Nephron (organoid): ENCODE results near the gene CINP.

ENCODE experiments used
- H3K27ac Mint-ChIP-seq, 3 experiments: 2 replicates each; pipeline ENCODE4 v1.8.0; 2020; ENCODE audit warnings: mixed read lengths in 3 of 3, mild to moderate bottlenecking in 2 of 3, moderate library complexity in 1 of 3
- H3K27me3 Mint-ChIP-seq: 2 replicates; pipeline ENCODE4 v1.8.0; 2021; ENCODE audit warnings: low read depth, mild to moderate bottlenecking, moderate library complexity, mixed read lengths
- H3K36me3 Mint-ChIP-seq: 2 replicates; pipeline ENCODE4 v1.8.0; 2020; ENCODE audit warnings: low read depth, mixed read lengths
- H3K4me1 Mint-ChIP-seq: 2 replicates; pipeline ENCODE4 v1.8.0; 2020; ENCODE audit warnings: mixed read lengths
- H3K4me3 Mint-ChIP-seq, 3 experiments: 2 replicates each; pipeline ENCODE4 v1.8.0; 2020; ENCODE audit warnings: mild to moderate bottlenecking in 3 of 3, mixed read lengths in 3 of 3, moderate library complexity in 2 of 3
- H3K9me3 Mint-ChIP-seq: 2 replicates; pipeline ENCODE4 v1.8.0; 2020; ENCODE audit warnings: mixed read lengths
- TF ChIP-seq, protein P1 (sequence below), 3 experiments: fragments of 200-600 bp; sonication (generic); IDR thresholded peaks; one replicate each; pipeline ENCODE4 v1.5.0; 2021; ENCODE audit warnings: antibody characterized with exemption in 3 of 3; ENCODE audit not compliant: unreplicated experiment in 3 of 3

Gene CINP

DNA sequence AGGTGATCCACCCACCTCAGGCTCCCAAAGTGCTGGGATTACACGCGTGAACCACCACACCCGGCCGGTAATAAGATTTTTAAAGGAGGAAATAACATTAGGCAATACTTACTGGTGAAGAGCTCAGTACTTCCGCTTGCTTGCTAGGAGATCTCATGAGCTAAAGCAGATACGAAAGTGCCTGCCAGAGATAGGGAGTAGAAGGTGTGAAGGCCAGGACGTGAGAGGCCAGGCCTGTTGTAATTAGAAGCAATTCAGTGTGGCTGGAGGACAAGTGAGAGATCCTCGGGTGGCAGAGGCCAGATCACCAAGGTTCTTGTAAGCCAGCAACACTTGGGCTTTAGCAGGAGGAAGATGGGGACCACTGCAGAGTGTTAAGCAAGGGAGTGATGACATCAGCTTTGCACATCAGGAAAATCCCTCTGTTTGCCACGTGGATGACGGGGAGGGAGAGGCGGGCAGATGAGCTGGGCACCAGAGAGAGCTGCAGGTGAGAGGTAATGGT, 7.7 kb upstream of the CINP start:
- Mint-ChIP-seq H3K27ac (no peak overlapping the region), H3K27me3 (no peaks in the 10 kb centered on the region), H3K4me1 (no peaks in the 10 kb centered on the region), H3K4me3 (no peak overlapping the region), H3K9me3 (no peaks in the 10 kb centered on the region), H3K36me3 (no peaks in the 10 kb centered on the region)
- TF ChIP-seq, protein P1, sequence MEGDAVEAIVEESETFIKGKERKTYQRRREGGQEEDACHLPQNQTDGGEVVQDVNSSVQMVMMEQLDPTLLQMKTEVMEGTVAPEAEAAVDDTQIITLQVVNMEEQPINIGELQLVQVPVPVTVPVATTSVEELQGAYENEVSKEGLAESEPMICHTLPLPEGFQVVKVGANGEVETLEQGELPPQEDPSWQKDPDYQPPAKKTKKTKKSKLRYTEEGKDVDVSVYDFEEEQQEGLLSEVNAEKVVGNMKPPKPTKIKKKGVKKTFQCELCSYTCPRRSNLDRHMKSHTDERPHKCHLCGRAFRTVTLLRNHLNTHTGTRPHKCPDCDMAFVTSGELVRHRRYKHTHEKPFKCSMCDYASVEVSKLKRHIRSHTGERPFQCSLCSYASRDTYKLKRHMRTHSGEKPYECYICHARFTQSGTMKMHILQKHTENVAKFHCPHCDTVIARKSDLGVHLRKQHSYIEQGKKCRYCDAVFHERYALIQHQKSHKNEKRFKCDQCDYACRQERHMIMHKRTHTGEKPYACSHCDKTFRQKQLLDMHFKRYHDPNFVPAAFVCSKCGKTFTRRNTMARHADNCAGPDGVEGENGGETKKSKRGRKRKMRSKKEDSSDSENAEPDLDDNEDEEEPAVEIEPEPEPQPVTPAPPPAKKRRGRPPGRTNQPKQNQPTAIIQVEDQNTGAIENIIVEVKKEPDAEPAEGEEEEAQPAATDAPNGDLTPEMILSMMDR (IDR thresholded peaks at IDR 0.05; ENCODE audit: unreplicated experiment in 3 of 3): no peak

- Mint-ChIP-seq H3K27me3 (no peaks in the 10 kb centered on the region), H3K36me3 (no peaks in the 10 kb centered on the region), H3K4me3 (no peak overlapping the region), H3K4me1 (peaks cover 11% of the 10 kb centered on the region), H3K9me3 (no peaks in the 10 kb centered on the region), H3K27ac (peak overlapping the region; percentile 56 to 92 (median 82))
- TF ChIP-seq, protein P1 (IDR thresholded peaks at IDR 0.05; ENCODE audit: unreplicated experiment in 3 of 3): no peak
Measured at GRCh38 chr14:102363182-102363943, 673 bp upstream of the CINP start.

DNA sequence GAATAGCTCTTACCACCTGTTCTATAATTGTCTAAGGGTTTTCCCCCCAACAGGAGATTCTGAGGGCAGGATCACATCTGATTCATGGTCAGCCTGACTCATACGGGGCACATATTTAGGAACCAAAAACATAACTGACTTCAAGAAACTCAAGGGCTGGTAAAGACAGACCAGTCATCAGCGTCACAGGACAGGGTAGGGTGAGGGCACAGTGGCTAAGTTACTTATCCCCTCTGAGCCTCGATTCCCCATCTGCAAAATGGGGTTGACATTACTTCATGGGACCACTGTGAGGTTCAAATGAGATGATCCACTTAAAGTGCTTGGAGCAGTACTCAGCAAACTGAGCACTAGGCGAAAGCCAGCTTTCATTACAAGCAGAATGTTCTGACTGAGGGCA, 606 bp downstream of the CINP start:
- TF ChIP-seq, protein P1 (IDR thresholded peaks at IDR 0.05; ENCODE audit: unreplicated experiment in 3 of 3): no peak
- peaks cover 11% of the 10 kb centered on the region for H3K4me1 Mint-ChIP-seq
- no peaks in the 10 kb centered on the region for H3K9me3 Mint-ChIP-seq
- peak overlapping the region; percentile 95 to 98 (median 95) for H3K4me3 Mint-ChIP-seq
- H3K36me3 Mint-ChIP-seq: peaks cover 10% of the 10 kb centered on the region
- peak overlapping the region; percentile 76 to 96 (median 84) for H3K27ac Mint-ChIP-seq
- H3K27me3 Mint-ChIP-seq: no peaks in the 10 kb centered on the region

- peaks cover 11% of the 10 kb centered on the region for H3K4me1 Mint-ChIP-seq
- TF ChIP-seq, protein P1 (IDR thresholded peaks at IDR 0.05; ENCODE audit: unreplicated experiment in 3 of 3): no peak
- no peaks in the 10 kb centered on the region for H3K27me3 Mint-ChIP-seq
- H3K9me3 Mint-ChIP-seq: no peaks in the 10 kb centered on the region
- H3K36me3 Mint-ChIP-seq: peaks cover 20% of the 10 kb centered on the region
- H3K4me3 Mint-ChIP-seq: peak overlapping the region; percentile 95 to 98 (median 95)
- no peak overlapping the region for H3K27ac Mint-ChIP-seq
Measured at GRCh38 chr14:102360388-102360787, 2.3 kb downstream of the CINP start.

DNA sequence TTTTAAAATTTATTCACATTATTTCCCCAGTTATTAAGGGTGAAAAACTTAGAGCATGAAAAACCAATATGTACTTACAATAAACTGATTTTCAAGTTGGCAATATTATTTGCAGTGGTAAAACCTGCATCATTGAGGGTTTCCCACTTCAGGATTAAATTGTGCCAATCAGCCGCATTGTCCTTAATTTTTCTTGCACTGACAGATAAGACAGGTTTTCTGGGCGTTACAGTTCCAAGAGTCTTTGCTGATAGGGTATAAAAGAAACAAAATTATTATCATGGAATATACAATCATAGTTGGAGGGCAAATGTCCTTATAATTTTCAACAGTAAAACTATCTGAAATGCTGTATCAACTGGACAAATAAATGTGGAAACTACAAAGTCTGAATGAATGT, 3.3 kb downstream of the CINP start:
- Mint-ChIP-seq H3K4me3 (no peak overlapping the region), H3K4me1 (peaks cover 11% of the 10 kb centered on the region), H3K36me3 (peaks cover 22% of the 10 kb centered on the region)

More for the DNA sequence above, 3.3 kb downstream of the CINP start:
- Mint-ChIP-seq H3K27me3 (no peaks in the 10 kb centered on the region), H3K27ac (no peak overlapping the region), H3K9me3 (no peaks in the 10 kb centered on the region)
- TF ChIP-seq, protein P1 (IDR thresholded peaks at IDR 0.05; ENCODE audit: unreplicated experiment in 3 of 3): no peak
